Germinal center (tissue), 1 donor: ENCODE data around the gene POLK.
A peak's percentile ranks its signal among the peaks of the same experiment; 100 is the strongest.
"Not testable (repeated sequence)": the region's sequence is repeated elsewhere in the genome, so short reads cannot be mapped to it uniquely, and the experiment has no call there.

Source experiments
- DNase-seq: peaks from one replicate; pipeline ENCODE4 v3.0.0; 2012; ENCODE audit warnings: mixed read lengths, low spot score

The POLK gene

GRCh38 chr5:75610859-75611310 lies 99.2 kb downstream of the POLK start:
- not testable (repeated sequence) for DNase-seq

- peak; percentile 13 for DNase-seq
Observed at GRCh38 chr5:75611311-75612225, 99.9 kb downstream of the POLK start, which contains the start of gene ANKDD1B. ANKDD1B (plus strand) TSS chr5:75611453; CDS start chr5:75611635, 182 bp downstream.

- no peak for DNase-seq
Observed at GRCh38 chr5:75612226-75612569, 100.5 kb downstream of the POLK start.

DNA sequence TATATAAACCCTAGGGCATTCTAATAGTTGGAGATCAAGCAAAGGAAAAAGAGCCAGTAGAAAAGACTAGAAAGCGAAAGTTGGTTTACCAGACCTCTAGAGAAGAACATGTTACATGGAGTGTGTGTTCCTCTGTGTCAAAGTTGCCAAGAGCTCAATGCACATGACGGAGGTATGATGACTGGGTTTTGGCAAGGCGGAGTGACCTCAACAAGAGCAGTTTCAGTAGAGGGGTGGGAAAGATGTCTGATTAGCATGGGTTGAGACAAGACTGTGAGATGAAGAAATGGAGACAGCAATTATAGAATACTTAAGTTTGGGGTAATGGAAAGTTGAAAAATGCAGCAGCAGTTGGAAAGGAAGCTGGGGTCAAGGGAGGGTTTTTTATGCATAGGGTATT lies 101.2 kb downstream of the POLK start:
- DNase-seq, result no peak

GRCh38 chr5:75614176-75614575 lies 102.5 kb downstream of the POLK start:
- DNase-seq, result no peak

- DNase-seq, result no peak
Observed at GRCh38 chr5:75616371-75616881, 104.7 kb downstream of the POLK start.

DNA sequence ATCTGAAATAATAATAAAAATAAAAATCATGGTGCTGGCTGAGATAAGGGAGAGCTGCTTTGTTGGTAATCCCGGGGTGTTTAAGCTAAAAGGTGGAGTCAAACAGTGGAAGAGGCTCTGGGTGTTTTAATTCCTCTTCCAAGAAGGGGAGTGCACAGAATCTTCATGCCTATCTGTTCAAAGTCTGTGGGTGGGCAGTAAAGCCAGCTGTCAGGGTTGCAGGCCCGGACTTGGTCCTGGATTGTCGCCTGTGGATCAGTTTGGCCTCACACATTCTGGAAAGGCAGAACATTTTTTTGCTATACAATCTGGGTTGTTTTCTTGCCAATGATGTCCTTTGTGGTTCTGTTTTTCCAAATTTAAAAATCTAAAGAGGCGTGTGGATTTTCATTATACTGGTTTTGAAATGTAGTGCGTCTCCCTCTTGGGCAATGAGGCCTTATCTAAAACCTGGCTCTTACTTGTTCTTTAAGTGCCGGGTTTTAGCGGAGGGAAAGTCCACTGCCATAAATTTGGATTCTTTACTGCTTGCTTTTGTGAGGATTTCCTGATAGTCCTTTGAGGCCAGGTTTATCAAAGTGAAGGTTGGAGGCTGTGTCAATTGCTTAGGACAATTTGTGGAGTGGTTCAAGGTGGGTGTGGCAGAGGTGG lies 105.4 kb downstream of the POLK start:
- DNase-seq, result no peak

GRCh38 chr5:75617736-75618352 lies 106.2 kb downstream of the POLK start:
- no peak for DNase-seq

- no peak for DNase-seq
Observed at GRCh38 chr5:75620184-75620959, 108.7 kb downstream of the POLK start.

- no peak for DNase-seq
Observed at GRCh38 chr5:75622564-75622963, 110.9 kb downstream of the POLK start.

- no peak for DNase-seq
Observed at GRCh38 chr5:75623846-75624245, 112.2 kb downstream of the POLK start.

GRCh38 chr5:75626959-75627358 lies 115.3 kb downstream of the POLK start:
- DNase-seq, result no peak

GRCh38 chr5:75627801-75628200 lies 116.1 kb downstream of the POLK start:
- DNase-seq, result no peak

- DNase-seq, result no peak
Observed at GRCh38 chr5:75630875-75631274, 119.2 kb downstream of the POLK start.

- DNase-seq, result no peak
Observed at GRCh38 chr5:75632321-75632720, 120.6 kb downstream of the POLK start.

DNA sequence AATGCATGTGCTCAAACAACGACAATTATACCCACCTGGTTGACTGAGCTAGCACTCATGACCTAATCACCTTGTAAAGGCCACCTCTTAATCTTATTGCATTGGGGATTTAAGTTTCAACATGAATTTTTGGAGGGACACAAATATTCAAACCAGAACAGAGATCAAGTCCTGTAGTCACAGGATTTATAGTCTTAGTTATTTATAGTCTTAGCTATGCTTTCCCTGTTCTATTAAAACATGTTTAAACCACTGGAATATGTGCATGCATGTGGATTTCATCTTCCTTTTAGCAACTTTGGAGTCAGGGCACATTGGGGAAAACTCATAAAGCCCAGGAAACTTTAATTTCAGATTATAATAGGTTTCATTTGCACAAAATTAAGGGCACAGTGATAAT lies 126.3 kb downstream of the POLK start:
- DNase-seq, result no peak

- DNase-seq, result no peak
Observed at GRCh38 chr5:75639535-75640311, 128.0 kb downstream of the POLK start.

DNA sequence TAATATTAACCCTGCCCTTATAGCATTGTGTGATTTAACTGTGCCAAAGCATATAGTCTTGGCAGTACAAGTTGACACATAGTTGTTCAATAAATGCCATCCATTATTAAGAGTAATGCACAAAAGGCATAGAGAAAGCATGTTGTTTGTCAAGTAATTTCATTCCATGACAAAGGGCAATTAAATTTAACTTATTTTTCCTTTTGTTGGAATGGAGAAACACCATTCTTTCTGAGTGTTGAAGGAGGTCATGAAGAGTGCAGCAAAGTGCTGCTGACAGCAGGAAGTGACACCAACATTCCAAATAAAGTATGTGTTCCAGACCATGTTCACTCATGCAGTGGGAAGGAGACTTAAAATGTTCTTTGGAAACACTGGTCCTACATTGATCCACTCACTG lies 128.7 kb downstream of the POLK start:
- DNase-seq, result no peak

DNA sequence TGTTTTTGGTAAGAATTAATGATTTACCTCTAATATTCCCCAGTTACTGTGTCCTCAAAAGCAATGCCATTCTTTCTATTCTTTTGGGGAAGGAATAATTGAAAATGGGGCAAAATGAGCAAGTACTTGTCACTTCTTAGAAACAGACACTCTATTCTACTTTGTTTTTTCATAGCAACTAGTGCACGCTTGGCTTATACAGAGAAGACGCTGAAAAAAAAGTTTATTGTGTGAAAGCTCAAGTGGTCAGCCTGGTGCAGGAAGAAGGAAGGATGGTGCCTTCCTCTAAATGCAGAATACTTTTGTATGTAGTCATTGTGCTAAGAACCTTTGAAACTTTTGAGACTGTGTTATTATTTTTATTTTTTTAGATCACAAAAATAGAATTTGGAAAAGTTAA lies 129.1 kb downstream of the POLK start:
- DNase-seq, result no peak

DNA sequence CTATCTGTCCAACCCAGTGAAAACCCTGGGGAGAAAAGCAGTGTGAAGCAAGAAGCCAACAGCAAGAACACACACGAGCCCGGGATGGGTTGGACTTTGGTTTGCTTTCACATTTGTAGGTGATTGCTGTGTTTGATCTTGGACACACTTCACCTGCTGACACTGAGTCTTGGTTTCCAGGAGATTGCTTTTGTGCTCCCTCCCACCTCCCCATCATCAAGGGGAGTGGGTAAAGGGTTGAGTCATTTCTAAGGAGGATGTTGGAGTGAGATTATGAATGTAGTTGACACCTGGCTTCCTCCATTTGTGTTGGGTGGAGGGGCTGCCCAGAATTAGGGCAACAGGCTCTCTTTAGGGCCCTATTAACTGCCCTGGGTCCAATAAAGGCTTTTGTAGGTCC lies 137.0 kb downstream of the POLK start:
- no peak for DNase-seq
